Nephron (organoid): Measurements from ENCODE around the gene TLX1.

ENCODE experiments used
- H3K27ac Mint-ChIP-seq, 3 experiments: 2 replicates each; pipeline ENCODE4 v1.8.0; 2020; ENCODE audit warnings: mixed read lengths in 3 of 3, mild to moderate bottlenecking in 2 of 3, moderate library complexity in 1 of 3
- H3K27me3 Mint-ChIP-seq: 2 replicates; pipeline ENCODE4 v1.8.0; 2021; ENCODE audit warnings: low read depth, mild to moderate bottlenecking, moderate library complexity, mixed read lengths
- H3K36me3 Mint-ChIP-seq: 2 replicates; pipeline ENCODE4 v1.8.0; 2020; ENCODE audit warnings: low read depth, mixed read lengths
- H3K4me1 Mint-ChIP-seq: 2 replicates; pipeline ENCODE4 v1.8.0; 2020; ENCODE audit warnings: mixed read lengths
- H3K4me3 Mint-ChIP-seq, 3 experiments: 2 replicates each; pipeline ENCODE4 v1.8.0; 2020; ENCODE audit warnings: mild to moderate bottlenecking in 3 of 3, mixed read lengths in 3 of 3, moderate library complexity in 2 of 3
- H3K9me3 Mint-ChIP-seq: 2 replicates; pipeline ENCODE4 v1.8.0; 2020; ENCODE audit warnings: mixed read lengths
- TF ChIP-seq, protein P1 (sequence below), 3 experiments: fragments of 200-600 bp; sonication (generic); IDR thresholded peaks; one replicate each; pipeline ENCODE4 v1.5.0; 2021; ENCODE audit warnings: antibody characterized with exemption in 3 of 3; ENCODE audit not compliant: unreplicated experiment in 3 of 3

TLX1 gene

GRCh38 chr10:101106351-101106750 lies 24.7 kb upstream of the TLX1 start:
- TF ChIP-seq, protein P1, sequence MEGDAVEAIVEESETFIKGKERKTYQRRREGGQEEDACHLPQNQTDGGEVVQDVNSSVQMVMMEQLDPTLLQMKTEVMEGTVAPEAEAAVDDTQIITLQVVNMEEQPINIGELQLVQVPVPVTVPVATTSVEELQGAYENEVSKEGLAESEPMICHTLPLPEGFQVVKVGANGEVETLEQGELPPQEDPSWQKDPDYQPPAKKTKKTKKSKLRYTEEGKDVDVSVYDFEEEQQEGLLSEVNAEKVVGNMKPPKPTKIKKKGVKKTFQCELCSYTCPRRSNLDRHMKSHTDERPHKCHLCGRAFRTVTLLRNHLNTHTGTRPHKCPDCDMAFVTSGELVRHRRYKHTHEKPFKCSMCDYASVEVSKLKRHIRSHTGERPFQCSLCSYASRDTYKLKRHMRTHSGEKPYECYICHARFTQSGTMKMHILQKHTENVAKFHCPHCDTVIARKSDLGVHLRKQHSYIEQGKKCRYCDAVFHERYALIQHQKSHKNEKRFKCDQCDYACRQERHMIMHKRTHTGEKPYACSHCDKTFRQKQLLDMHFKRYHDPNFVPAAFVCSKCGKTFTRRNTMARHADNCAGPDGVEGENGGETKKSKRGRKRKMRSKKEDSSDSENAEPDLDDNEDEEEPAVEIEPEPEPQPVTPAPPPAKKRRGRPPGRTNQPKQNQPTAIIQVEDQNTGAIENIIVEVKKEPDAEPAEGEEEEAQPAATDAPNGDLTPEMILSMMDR (IDR thresholded peaks at IDR 0.05; ENCODE audit: unreplicated experiment in 3 of 3): no peak
- Mint-ChIP-seq H3K36me3 (no peaks in the 10 kb centered on the region), H3K4me1 (no peaks in the 10 kb centered on the region)

GRCh38 chr10:101107771-101108170 lies 23.3 kb upstream of the TLX1 start:
- TF ChIP-seq, protein P1 (IDR thresholded peaks at IDR 0.05; ENCODE audit: unreplicated experiment in 3 of 3): no peak
- peaks cover 59% of the 10 kb centered on the region for H3K27me3 Mint-ChIP-seq
- no peak overlapping the region for H3K27ac Mint-ChIP-seq
- H3K9me3 Mint-ChIP-seq: no peaks in the 10 kb centered on the region
- H3K36me3 Mint-ChIP-seq: no peaks in the 10 kb centered on the region
- H3K4me1 Mint-ChIP-seq: peaks cover 4% of the 10 kb centered on the region
- no peak overlapping the region for H3K4me3 Mint-ChIP-seq

More at GRCh38 chr10:101106351-101106750, 24.7 kb upstream of the TLX1 start:
- Mint-ChIP-seq H3K27ac (no peak overlapping the region), H3K4me3 (no peak overlapping the region), H3K27me3 (peaks cover 62% of the 10 kb centered on the region), H3K9me3 (no peaks in the 10 kb centered on the region)

GRCh38 chr10:101110856-101111523 lies 20.1 kb upstream of the TLX1 start:
- Mint-ChIP-seq H3K27me3 (peaks cover 67% of the 10 kb centered on the region), H3K4me3 (no peak overlapping the region), H3K27ac (no peak overlapping the region), H3K36me3 (no peaks in the 10 kb centered on the region), H3K9me3 (no peaks in the 10 kb centered on the region), H3K4me1 (peaks cover 12% of the 10 kb centered on the region)
- TF ChIP-seq, protein P1 (IDR thresholded peaks at IDR 0.05; ENCODE audit: unreplicated experiment in 3 of 3): no peak

DNA sequence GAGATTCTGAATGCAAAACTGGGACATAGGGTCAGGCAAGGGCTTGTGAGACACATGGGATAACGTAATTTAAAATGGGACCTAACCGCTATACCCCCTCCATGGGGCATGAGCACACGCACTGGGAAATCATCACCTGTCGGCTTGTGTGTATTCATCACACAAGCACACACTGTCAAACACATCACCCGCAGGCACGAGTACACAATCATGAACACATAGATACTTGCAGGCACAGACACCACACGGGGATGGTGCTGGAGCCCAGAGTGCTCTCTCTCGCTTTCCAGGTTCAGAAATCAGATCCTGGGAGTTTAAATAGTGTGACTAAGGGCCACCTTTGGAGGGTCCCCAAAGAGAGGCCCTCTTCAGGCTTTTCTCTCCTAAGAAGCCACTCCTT lies 19.6 kb upstream of the TLX1 start:
- Mint-ChIP-seq H3K36me3 (no peaks in the 10 kb centered on the region), H3K9me3 (no peaks in the 10 kb centered on the region), H3K27ac (no peak overlapping the region), H3K4me1 (peaks cover 12% of the 10 kb centered on the region), H3K4me3 (no peak overlapping the region), H3K27me3 (peaks cover 71% of the 10 kb centered on the region)
- TF ChIP-seq, protein P1 (IDR thresholded peaks at IDR 0.05; ENCODE audit: unreplicated experiment in 3 of 3): no peak

- Mint-ChIP-seq H3K27ac (no peak overlapping the region), H3K27me3 (peaks cover 77% of the 10 kb centered on the region), H3K9me3 (no peaks in the 10 kb centered on the region), H3K36me3 (no peaks in the 10 kb centered on the region), H3K4me3 (no peak overlapping the region), H3K4me1 (peaks cover 12% of the 10 kb centered on the region)
- TF ChIP-seq, protein P1 (IDR thresholded peaks at IDR 0.05; ENCODE audit: unreplicated experiment in 3 of 3): no peak
Observed at GRCh38 chr10:101112799-101113594, 18.1 kb upstream of the TLX1 start.
